Right lobe of liver (tissue), 6 donors: Measurements from ENCODE around the gene DLG1. TPM values are rescaled to one million over a fixed set of nuclear protein-coding genes. Genes with fewer than 3 reads are reported as not detected.

Source experiments
- ATAC-seq, 4 donors: fragments of 200-7000 bp; cut with Tn5 transposase; one replicate each; pipeline ENCODE4 v1.9.1; 2020; ENCODE audit warnings: mild to moderate bottlenecking in 4 of 4, moderate library complexity in 4 of 4
- DNase-seq, 3 donors: peaks; one replicate each; pipeline ENCODE4 v3.0.0-alpha.2; 2020
- H3K27ac ChIP-seq, 3 donors: fragments of 200-600 bp; one replicate each; pipeline ENCODE4 v1.8.0; 2022
- H3K27me3 ChIP-seq, 2 donors: fragments of 200-600 bp; one replicate each; pipeline ENCODE4 v1.8.0; 2022
- H3K36me3 ChIP-seq, 4 donors: fragments of 200-600 bp; sonication (generic) in 1 of 4; one replicate each; pipeline versions ENCODE4 v1.5.1 to v1.8.0; 2017 to 2022; ENCODE audit warnings: control low read depth in 1 of 4
- H3K4me1 ChIP-seq, 4 donors: fragments of 200-600 bp; sonication (generic) in 1 of 4; one replicate each; pipeline versions ENCODE4 v1.5.1 to v1.8.0; 2017 to 2022; ENCODE audit warnings: control low read depth in 1 of 4
- H3K4me3 ChIP-seq, 3 donors: fragments of 200-600 bp; one replicate each; pipeline ENCODE4 v1.8.0; 2022
- H3K9me3 ChIP-seq, 4 donors: fragments of 200-600 bp; sonication (generic) in 1 of 4; one replicate each; pipeline versions ENCODE4 v1.5.1 to v1.8.0; 2017 to 2022; ENCODE audit warnings: control low read depth in 1 of 4
- POLR2A ChIP-seq: fragments of 450-650 bp; IDR thresholded peaks from one replicate; pipeline ENCODE4 v1.6.1; 2017; ENCODE audit warnings: antibody characterized with exemption, mild to moderate bottlenecking
- WGBS: methylation state at CpG from one replicate; pipeline ENCODE4 v1.1.6; 2018; ENCODE audit warnings: low coverage, low lambda C conversion rate; ENCODE audit not compliant: insufficient coverage; ENCODE audit errors: missing lambda C conversion rate; 5-methylcytosine and 5-hydroxymethylcytosine counted together
- intact Hi-C, 2 donors: fragments of 100-400 bp; cut with DNase I; formaldehyde crosslinking; loops; one replicate each; pipeline versions ENCODE4 v1.11.2 to v1.14.1; 2022
- total RNA-seq, 6 experiments: library from RNA; depleted of rRNA in 2 of 6; stranded (reverse); fragments of >200 nt in 2 of 6; fragmentation: NEBNext Ultra II Directional in 3 of 6; extraction: Animal tissue kit (Norgen Biotek cat#: 25700) in 3 of 6; gene quantifications; one replicate each; pipeline versions ENCODE4 v1.1.0 to v1.2.4, GENCODE V29; 2016 to 2023
- TF ChIP-seq, protein P1 (sequence below), 4 donors: fragments of 200-600 bp in 3 of 4; fragments of 450-650 bp in 1 of 4; IDR thresholded peaks; one replicate each; pipeline versions ENCODE4 v1.5.1 to v1.8.0; 2016 to 2022; ENCODE audit warnings: antibody characterized with exemption in 4 of 4, mild to moderate bottlenecking in 2 of 4
- donor health status: DM: no; HTN: yes; CAD: no.
- donor health status: DM: no; HTN: no; CAD: no.
- donor health status: DM: no; HTN: no; CAD: no.
- donor health status: DM: no; HTN: yes; CAD: no.
- donor health status: DM: no; HTN: yes; CAD: no.

Gene DLG1
- total RNA-seq, 6 experiments from 2014 or later, result 36.1 to 50.2 (median 44.2) TPM

- TF ChIP-seq, protein P1, sequence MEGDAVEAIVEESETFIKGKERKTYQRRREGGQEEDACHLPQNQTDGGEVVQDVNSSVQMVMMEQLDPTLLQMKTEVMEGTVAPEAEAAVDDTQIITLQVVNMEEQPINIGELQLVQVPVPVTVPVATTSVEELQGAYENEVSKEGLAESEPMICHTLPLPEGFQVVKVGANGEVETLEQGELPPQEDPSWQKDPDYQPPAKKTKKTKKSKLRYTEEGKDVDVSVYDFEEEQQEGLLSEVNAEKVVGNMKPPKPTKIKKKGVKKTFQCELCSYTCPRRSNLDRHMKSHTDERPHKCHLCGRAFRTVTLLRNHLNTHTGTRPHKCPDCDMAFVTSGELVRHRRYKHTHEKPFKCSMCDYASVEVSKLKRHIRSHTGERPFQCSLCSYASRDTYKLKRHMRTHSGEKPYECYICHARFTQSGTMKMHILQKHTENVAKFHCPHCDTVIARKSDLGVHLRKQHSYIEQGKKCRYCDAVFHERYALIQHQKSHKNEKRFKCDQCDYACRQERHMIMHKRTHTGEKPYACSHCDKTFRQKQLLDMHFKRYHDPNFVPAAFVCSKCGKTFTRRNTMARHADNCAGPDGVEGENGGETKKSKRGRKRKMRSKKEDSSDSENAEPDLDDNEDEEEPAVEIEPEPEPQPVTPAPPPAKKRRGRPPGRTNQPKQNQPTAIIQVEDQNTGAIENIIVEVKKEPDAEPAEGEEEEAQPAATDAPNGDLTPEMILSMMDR (IDR thresholded peaks at IDR 0.05), result no peak
- no peak for TF ChIP-seq POLR2A
- Histone ChIP-seq H3K36me3 (peaks cover 0 to 25% (median 4%) of the 10 kb centered on the region in 4 donors), H3K9me3 (no peaks in the 10 kb centered on the region), H3K27ac (no peak overlapping the region), H3K27me3 (no peaks in the 10 kb centered on the region), H3K4me1 (peaks cover 0 to 22% (median 3%) of the 10 kb centered on the region in 4 donors), H3K4me3 (no peak overlapping the region)
- intact Hi-C loops, result no loop called here
- 69% methylated on average over 4 of the region's 4 CpGs for WGBS
- ATAC-seq (no peak), DNase-seq (no peak)
Measured at GRCh38 chr3:197293605-197294237, 4.7 kb downstream of the DLG1 start.

DNA sequence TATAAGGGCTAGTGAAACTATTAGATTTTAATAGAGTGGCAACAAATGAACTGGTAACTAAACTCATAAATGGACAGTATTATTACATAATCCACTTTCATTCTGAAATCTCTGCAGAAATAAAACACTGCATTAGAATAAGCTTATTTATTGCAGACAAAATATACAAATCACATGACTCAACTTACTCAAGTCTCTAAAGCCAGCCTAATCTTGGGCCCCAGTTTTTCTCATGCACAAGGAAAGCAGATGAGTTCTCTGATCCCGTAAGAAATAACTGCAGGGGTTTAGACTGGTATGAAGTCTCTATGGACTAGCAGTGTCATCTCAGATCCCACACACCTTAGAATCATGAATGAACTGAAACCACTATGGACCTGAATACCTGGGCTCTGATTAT is 5.8 kb downstream of the DLG1 start:
- DNase-seq, result no peak
- Histone ChIP-seq H3K27ac (no peak overlapping the region), H3K4me3 (no peak overlapping the region), H3K9me3 (no peaks in the 10 kb centered on the region), H3K36me3 (peaks cover 0 to 25% (median 4%) of the 10 kb centered on the region in 4 donors), H3K27me3 (no peaks in the 10 kb centered on the region), H3K4me1 (peaks cover 0 to 22% (median 3%) of the 10 kb centered on the region in 4 donors)
- TF ChIP-seq POLR2A, result no peak
- TF ChIP-seq, protein P1 (IDR thresholded peaks at IDR 0.05), result no peak
- ATAC-seq, result no peak
- intact Hi-C loops, result no loop called here
- WGBS, result 100% methylated on average over 1 of the region's 1 CpG

- DNase-seq, result no peak
- no peak overlapping the region for H3K4me3 ChIP-seq
- peaks cover 0 to 22% (median 3%) of the 10 kb centered on the region in 4 donors for H3K4me1 ChIP-seq
- ATAC-seq, result peak in 1 of 4 donors; percentile 19
- no peak overlapping the region for H3K27ac ChIP-seq
- no peaks in the 10 kb centered on the region for H3K9me3 ChIP-seq
- intact Hi-C loops, result no loop called here
- TF ChIP-seq, protein P1 (IDR thresholded peaks at IDR 0.05), result no peak
- TF ChIP-seq POLR2A, result no peak
- 76% methylated on average over 8 of the region's 8 CpGs for WGBS
- H3K27me3 ChIP-seq, result no peaks in the 10 kb centered on the region
- H3K36me3 ChIP-seq, result peaks cover 0 to 25% (median 4%) of the 10 kb centered on the region in 4 donors
Measured at GRCh38 chr3:197292083-197292646, 6.2 kb downstream of the DLG1 start.

DNA sequence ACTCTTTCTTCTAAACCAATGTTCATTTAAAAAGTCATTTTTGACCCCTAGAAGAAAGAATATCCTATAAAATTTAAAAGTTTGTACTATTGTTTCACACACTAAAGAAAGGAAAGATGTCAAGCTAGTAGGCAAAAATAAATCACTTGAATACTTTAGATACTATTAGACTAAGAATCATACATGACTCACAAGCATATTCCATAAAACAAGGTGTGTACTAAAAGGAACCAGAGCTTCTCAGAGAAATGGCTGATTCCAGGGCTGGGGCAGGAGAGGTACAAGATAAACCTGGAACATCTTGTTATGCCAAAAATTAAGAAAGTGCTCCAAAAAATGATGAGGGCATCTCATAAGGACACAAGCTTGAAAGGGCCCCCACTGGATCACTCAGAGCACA is 8.7 kb downstream of the DLG1 start:
- peaks cover 0 to 10% (median 3%) of the 10 kb centered on the region in 4 donors for H3K4me1 ChIP-seq
- ATAC-seq (no peak), DNase-seq (no peak)
- H3K4me3 ChIP-seq, result no peak overlapping the region
- no peak overlapping the region for H3K27ac ChIP-seq
- intact Hi-C loops, result no loop called here
- peaks cover 0 to 30% (median under 1%) of the 10 kb centered on the region in 4 donors for H3K36me3 ChIP-seq
- H3K9me3 ChIP-seq, result no peaks in the 10 kb centered on the region
- H3K27me3 ChIP-seq, result no peaks in the 10 kb centered on the region
- TF ChIP-seq POLR2A, result no peak
- TF ChIP-seq, protein P1 (IDR thresholded peaks at IDR 0.05), result no peak
